Activated CD8-positive, alpha-beta memory T cell treated with anti-CD3 and anti-CD28 coated beads for 1 hour (primary cell): ENCODE data around the gene SPESP1.

Experiments used
- DNase-seq, 2 donors: peaks; one replicate each; pipeline ENCODE4 v3.0.0-alpha.2; 2020; ENCODE audit warnings: low read depth in 1 of 2; ENCODE audit errors: extremely low read depth in 1 of 2

The SPESP1 gene

DNA sequence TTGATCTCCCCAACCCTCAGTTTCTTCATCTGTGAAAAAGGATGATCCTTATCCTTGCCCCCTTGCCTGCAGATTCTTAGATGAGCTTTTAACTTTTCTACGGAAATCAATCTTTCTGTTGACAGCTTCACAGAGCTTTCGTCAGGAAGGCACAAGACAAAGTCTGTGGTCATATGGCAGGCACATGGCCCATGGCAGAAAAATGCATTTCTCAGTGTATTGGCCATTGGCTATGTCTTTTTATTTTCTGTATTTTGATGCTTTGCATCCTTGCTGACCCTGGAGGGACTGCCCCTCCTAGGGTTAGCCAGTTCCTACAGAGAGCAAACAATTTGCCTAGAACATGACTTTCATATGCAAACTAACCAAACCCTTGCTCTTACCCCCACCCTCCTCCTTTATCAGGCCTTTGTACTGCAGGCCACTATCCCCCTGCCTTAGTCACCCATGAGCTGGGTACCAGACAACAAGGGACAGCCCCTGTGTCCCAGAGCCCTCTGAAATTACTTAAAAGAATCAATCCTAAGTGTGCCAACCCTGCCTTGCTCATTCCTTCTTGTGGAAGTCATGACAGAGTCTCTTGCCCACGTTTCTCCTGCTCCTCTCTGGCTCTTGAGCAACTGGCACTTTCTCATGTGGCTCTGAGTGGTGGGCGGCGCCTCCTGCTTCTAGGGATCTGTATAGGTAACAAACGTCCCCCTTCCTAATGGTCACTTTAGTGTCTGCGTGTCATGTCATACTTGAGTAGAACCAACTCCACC is 60.1 kb downstream of the SPESP1 start:
- no peak for DNase-seq

DNA sequence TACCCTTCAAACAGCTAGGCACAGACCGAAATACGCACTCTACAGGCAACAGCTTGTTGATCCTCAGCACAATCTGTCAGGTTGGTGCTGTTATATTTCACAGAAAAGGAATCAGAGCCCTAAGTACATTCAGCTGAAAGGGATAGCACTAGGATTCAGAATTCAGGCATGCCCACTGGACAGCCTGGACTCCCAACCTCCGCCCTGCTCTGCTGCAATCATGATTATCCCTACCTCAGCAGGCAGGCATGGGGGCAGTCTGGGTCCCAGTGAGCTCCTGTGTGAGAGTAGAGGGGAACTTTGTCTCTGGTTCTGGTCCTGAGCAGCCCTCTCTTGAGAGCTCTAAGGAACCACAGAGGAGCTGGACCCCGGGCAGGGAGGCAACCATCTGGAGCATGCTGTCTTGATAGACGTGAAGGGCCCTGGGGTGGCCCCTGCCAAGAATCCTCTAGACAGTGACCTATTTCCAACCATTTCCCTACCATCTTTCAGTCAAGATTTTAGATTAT is 60.7 kb downstream of the SPESP1 start:
- no peak for DNase-seq

- DNase-seq: no peak
These were observed 61.4 kb downstream of the SPESP1 start for GRCh38 chr15:68991723-68992122.

- DNase-seq: no peak
These were observed 62.4 kb downstream of the SPESP1 start for GRCh38 chr15:68992696-68993095.

GRCh38 chr15:68993276-68993675 is 63.0 kb downstream of the SPESP1 start:
- no peak for DNase-seq

DNA sequence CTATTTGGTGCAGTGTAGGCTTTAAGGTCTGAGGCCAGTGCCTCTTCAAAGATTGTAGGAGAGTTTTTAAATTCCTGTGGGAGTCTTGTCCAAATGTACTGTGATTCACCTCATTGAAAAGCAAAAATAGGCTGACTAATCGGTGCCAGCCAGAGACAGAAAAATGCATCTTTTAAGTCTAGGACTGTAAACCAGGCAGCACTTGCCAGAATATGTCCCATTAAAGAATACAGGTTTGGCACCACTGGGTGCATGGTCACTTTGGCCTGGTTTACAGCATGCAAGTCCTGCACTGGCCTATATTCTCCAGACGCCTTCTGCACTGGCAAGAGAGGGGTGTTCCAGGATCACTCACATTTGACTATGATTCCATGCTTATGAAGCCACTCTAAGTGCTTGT is 63.8 kb downstream of the SPESP1 start:
- no peak for DNase-seq

DNA sequence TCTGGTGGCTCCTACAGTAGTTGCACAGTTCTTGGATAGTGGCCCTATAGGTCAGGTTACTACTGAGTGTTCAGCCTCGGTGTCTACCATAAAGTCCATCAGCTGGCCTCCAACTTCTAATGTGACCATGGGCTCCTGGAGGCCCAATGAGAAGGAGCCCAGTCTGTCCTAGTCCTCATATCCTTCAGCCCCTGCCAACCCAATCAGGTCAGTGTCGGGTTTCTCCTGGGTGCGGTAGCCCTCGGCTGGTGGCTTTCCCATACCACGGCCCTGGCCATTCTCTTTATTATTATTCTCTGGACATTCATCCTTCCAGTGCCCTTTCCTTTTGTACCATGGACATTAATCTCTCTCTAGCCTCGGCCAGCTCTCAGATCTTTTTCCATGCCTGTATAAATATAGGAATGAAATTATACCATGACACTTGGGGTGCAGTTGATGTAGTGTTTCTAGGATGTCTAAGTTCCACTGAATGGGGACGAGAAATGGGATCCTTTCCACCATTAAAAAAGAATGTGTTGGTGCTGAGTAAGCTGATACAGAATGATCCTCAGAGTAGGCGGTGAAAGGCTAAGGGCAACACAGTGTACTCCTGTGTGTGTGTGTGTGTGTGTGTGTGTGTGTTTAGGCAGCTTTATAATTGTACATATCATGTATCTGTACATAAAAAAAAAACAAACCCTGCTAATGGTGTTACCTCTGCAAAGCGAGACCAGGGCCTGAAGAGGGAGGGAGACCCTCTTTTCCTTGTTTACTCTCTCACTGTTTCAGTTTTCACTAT is 64.8 kb downstream of the SPESP1 start:
- DNase-seq: no peak
